Measurements from ENCODE around the gene ZFR. TPM values are rescaled to one million over a fixed set of nuclear protein-coding genes. Genes with fewer than 3 reads are reported as not detected.
"Not testable (repeated sequence)": the region's sequence is repeated elsewhere in the genome, so short reads cannot be mapped to it uniquely, and the experiment has no call there.

Gene ZFR
- total RNA-seq, 2 experiments from 2014 or later = 58.1 to 61.1 TPM

DNA sequence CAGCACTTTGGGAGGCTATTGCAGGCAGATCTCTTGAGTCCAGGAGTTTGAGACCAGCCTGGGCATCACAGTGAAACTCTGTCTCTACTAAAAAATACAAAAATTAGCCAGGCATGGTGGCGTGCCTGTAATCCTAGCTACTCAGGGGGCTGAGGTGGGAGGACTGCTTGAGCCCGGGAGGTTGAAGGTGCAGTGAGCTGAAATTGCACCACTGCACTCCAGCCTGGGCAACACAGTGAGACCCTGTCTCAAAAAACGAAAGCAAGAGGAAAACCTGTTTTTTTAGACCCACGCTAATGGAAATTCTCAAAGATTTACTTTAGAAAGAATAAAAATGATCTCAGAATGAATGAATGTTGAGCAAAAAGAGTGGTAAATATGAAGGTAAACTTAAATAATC lies 13.7 kb downstream of the ZFR start:
- POLR2A ChIA-PET; H3K4me3 Mint-ChIP-seq; DNase-seq; intact Hi-C loops (cut with micrococcal nuclease); H3K27me3 Mint-ChIP-seq: not testable (repeated sequence)
- H3K27ac Mint-ChIP-seq = peak overlapping the region; percentile 58
- H3K9me3 Mint-ChIP-seq = peaks cover 16% of the 10 kb centered on the region
- peaks cover 59% of the 10 kb centered on the region for H3K4me1 Mint-ChIP-seq (ENCODE audit: low read depth)
- H3K36me3 Mint-ChIP-seq = peaks cover 39% of the 10 kb centered on the region
- CTCF ChIA-PET = interaction anchor here (0.9 kb wide), 1 partner anchor 14 kb away, joined by 4 read pairs; the partner anchor contains the start of gene ZFR

DNA sequence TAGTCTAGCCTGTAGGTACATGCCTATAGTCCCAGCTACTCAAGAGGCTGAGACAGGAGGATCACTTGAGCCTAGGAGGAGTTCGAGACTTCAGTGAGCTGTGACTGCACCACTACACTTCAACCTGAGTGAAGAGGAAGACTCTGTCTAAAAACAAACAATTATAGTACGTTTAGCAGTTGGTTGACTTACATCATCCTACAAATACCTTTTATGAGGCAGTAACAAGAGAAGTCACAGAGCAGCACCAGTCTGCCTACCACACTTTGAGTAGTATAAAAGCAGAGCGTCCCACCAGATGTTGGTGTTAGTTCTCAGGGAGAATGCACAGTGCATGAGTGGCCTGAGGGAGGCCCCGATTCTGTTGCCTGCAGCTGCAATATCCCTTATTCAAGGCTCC lies 16.1 kb downstream of the ZFR start:
- Mint-ChIP-seq H3K4me3 (no peak overlapping the region), H3K27me3 (no peaks in the 10 kb centered on the region), H3K27ac (no peak overlapping the region), H3K4me1 (ENCODE audit: low read depth) (peaks cover 47% of the 10 kb centered on the region), H3K9me3 (peaks cover 16% of the 10 kb centered on the region), H3K36me3 (peaks cover 42% of the 10 kb centered on the region)
- DNase-seq = no peak
- intact Hi-C loops (cut with micrococcal nuclease) = no loop called here
- ChIA-PET CTCF (interaction anchor here (0.6 kb wide), 1 partner anchor 106 kb away, joined by 4 read pairs; no protein-coding TSS in a partner anchor), POLR2A (no interaction called here)

DNA sequence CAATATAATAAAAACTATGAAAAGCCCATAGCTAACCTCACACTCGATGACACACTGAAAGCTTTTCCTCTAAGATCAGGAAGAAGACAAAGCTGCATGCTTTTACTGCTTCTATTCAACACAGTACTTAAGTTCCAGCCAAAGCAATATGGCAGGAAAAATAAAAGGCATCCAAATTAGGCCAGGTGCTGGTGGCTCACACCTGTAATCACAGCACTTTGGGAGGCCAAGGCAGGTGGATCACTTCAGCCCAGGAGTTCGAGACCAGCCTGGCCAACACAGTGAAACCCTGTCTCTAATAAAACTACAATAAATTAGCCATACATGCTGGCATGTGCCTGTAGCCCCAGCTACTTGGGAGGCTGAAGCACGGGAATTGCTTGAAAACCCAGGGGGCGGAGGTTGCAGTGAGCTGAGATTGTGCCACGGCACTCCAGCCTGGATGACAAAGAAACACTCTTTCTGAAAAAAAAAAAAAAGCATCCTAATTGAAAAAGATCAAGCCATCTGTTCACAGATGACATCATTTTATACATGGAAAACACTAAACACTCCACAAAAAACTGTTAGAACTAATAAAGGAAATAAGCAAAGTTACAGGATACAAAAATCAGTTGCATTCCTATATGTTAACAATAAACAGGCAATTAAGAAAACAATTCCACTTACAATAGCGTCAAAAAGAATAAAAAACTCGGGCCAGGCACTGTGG lies 17.9 kb downstream of the ZFR start:
- Mint-ChIP-seq H3K4me1 (ENCODE audit: low read depth) (peaks cover 47% of the 10 kb centered on the region), H3K9me3 (peaks cover 16% of the 10 kb centered on the region), H3K27me3 (no peaks in the 10 kb centered on the region), H3K36me3 (peaks cover 39% of the 10 kb centered on the region), H3K4me3 (no peak overlapping the region), H3K27ac (no peak overlapping the region)
- POLR2A ChIA-PET = no interaction called here
- no peak for DNase-seq
- intact Hi-C loops (cut with micrococcal nuclease) = no loop called here
- CTCF ChIA-PET = interaction anchor here (1.3 kb wide), 1 partner anchor 12 kb away, joined by 3 read pairs; no protein-coding TSS in a partner anchor

DNA sequence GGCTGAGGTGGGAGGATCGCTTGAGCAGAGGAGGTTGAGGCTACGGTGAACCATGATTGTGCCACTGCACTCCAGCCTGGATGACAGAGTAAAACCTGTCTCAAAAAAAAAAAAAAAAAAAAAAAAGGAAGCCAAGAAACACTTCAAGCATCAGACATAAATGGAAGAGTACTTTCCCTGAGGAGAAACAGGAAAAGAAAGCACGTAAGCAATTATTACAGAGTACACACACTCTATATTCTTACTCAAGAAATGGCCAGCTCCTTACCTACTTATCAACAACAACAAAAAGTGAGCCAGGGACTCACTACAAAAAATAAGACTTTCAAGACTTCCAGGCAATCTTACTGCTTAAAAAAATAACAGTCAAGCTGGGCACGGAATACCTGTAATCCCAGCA lies 21.8 kb downstream of the ZFR start:
- Mint-ChIP-seq H3K9me3 (peaks cover 15% of the 10 kb centered on the region), H3K27ac (no peak overlapping the region), H3K36me3 (peaks cover 32% of the 10 kb centered on the region), H3K27me3 (no peaks in the 10 kb centered on the region), H3K4me3 (no peak overlapping the region), H3K4me1 (ENCODE audit: low read depth) (peaks cover 45% of the 10 kb centered on the region)
- intact Hi-C loops (cut with micrococcal nuclease) = no loop called here
- ChIA-PET CTCF (interaction anchor here (0.6 kb wide), 1 partner anchor 167 kb away, joined by 3 read pairs; no protein-coding TSS in a partner anchor), POLR2A (no interaction called here)
- no peak for DNase-seq

DNA sequence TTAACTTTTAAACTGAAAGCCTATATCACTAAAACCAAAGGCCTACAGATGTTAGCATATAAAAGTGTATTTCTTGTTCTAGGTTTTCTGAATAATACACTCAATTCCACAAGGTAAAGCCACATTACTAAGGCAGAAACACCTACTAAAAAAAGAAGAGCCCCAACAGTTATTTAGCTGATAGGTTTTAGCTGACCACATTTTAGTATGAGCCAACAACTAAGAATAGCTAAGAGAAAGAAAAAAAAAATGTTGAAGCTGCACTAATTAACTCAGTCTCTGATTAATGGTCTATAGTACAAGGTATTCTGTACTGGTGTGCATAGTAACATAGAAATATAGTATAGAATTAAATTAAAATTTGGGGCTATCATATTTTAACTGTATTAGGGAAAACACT lies 23.5 kb downstream of the ZFR start:
- Mint-ChIP-seq H3K27me3 (no peaks in the 10 kb centered on the region), H3K9me3 (peaks cover 1% of the 10 kb centered on the region), H3K4me3 (no peak overlapping the region), H3K4me1 (ENCODE audit: low read depth) (peaks cover 45% of the 10 kb centered on the region), H3K36me3 (peaks cover 27% of the 10 kb centered on the region), H3K27ac (no peak overlapping the region)
- intact Hi-C loops (cut with micrococcal nuclease) = no loop called here
- no peak for DNase-seq
- ChIA-PET POLR2A (no interaction called here), CTCF (interaction anchor here (1.0 to 2.3 kb wide), 2 partner anchors 68 to 169 kb away, joined by 3 to 10 read pairs; no protein-coding TSS in a partner anchor)

DNA sequence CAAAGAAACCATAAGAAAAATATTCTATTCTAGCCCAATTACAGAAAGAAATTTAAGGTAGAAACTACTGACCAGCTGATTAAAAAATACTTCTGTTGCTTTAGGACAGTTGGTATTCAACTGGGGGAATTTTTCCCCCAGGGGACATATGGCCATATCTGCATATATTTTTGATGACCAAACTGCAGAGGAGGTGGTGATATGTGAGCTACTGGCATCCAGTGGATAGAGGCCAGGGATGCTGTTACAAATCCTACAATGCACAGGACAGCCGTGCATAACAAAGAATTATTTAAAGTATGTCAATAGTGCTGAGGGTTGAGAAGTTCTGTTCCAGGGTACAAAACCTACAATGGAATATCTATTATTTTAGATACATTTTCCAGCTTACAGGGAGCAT lies 24.0 kb downstream of the ZFR start:
- Mint-ChIP-seq H3K4me1 (ENCODE audit: low read depth) (peaks cover 43% of the 10 kb centered on the region), H3K36me3 (peaks cover 28% of the 10 kb centered on the region), H3K27me3 (no peaks in the 10 kb centered on the region), H3K27ac (no peak overlapping the region), H3K9me3 (no peaks in the 10 kb centered on the region), H3K4me3 (no peak overlapping the region)
- DNase-seq = no peak
- intact Hi-C loops (cut with micrococcal nuclease) = no loop called here
- ChIA-PET CTCF (interaction anchor here (1.0 to 2.3 kb wide), 2 partner anchors 68 to 169 kb away, joined by 3 to 10 read pairs; no protein-coding TSS in a partner anchor), POLR2A (no interaction called here)

DNA sequence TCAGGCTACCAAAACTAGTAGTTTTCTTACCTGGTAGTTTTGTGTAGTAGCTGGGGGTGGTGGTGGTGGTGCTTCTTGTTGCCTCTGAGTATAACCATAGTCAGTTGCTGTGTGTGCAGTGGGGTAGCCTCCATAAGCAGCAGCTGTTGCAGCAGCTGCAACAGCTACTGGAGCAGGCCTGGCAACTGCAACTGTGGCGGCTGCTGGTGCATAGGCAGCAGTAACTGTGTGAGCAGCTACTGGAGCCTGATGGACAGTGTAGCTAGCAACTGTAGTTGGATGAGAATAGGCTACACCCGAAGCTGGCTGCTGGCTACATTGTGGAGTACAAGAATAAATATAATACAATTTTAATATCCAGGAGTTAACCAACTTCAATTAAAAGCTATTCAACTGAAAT lies 24.7 kb downstream of the ZFR start:
- H3K4me3 Mint-ChIP-seq = no peak overlapping the region
- no peaks in the 10 kb centered on the region for H3K9me3 Mint-ChIP-seq
- ChIA-PET POLR2A (no interaction called here), CTCF (interaction anchor here (2.3 kb wide), 1 partner anchor 170 kb away, joined by 10 read pairs; no protein-coding TSS in a partner anchor)
- intact Hi-C loops (cut with micrococcal nuclease) = no loop called here
- no peak overlapping the region for H3K27ac Mint-ChIP-seq
- no peaks in the 10 kb centered on the region for H3K27me3 Mint-ChIP-seq
- peaks cover 34% of the 10 kb centered on the region for H3K36me3 Mint-ChIP-seq
- peaks cover 40% of the 10 kb centered on the region for H3K4me1 Mint-ChIP-seq (ENCODE audit: low read depth)
- DNase-seq = no peak

DNA sequence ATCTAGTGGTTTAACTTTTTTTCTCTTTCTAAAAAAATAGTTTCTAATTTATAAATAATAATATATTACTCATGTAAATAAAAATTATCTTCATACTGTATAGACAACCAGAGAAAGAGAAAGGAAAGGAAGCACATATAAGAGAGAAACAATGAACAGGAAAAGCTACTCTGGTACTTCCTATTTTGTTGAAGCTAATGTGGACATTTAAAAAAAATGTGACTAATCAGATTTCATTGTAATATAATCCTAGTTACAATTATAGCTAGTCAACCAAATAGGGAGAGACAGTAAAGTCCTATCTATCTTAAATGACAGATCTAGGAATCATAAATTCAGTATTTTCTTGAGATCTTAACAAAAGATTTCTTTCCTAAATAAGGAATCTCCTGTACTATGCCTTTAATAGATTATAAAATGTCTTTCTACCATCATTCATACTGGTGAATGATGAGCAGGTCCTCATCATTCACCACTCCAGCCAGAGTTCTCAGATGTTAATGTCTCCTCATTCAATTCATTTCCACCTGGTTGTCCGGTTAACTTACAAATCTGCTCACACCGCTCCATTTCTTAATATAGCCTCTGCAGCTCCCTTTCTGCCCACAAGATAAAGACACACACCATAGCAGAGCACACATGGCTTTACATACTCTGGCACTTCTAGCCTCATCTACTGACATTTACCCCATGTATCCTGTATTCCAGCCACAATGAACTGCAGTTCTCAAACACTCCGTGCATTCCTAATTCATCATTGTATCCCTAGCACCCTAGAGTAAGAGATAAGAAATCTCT lies 30.9 kb downstream of the ZFR start:
- ChIA-PET CTCF (interaction anchor here (1.4 to 2.9 kb wide), 2 partner anchors 12 to 176 kb away, joined by 3 to 10 read pairs; no protein-coding TSS in a partner anchor), POLR2A (no interaction called here)
- no peak overlapping the region for H3K27ac Mint-ChIP-seq
- peaks cover 44% of the 10 kb centered on the region for H3K36me3 Mint-ChIP-seq
- DNase-seq = no peak
- peaks cover 12% of the 10 kb centered on the region for H3K4me1 Mint-ChIP-seq (ENCODE audit: low read depth)
- intact Hi-C loops (cut with micrococcal nuclease) = no loop called here
- H3K4me3 Mint-ChIP-seq = no peak overlapping the region
- H3K27me3 Mint-ChIP-seq = no peaks in the 10 kb centered on the region
- H3K9me3 Mint-ChIP-seq = no peaks in the 10 kb centered on the region

DNA sequence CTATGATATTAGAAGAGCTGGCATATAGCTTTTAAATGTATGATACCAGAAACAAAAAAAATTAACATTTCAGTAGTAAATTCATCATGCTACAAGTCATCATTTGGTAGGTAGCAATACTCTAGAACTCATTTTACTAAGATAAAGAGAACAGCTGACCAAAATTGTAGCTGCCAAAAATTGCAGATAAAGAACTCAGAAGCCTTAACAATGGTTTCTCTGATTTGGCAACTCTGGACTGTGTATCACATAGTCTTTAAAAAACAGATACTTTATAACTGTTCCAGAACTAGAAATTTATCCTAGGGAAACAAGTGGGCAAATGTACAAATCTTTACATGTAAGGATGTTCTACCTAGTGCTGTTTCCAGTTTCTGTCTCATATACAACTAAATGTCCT lies 33.9 kb downstream of the ZFR start:
- DNase-seq = no peak
- ChIA-PET POLR2A (no interaction called here), CTCF (interaction anchor here (0.7 to 2.8 kb wide), 3 partner anchors 19 to 184 kb away, joined by 3 to 13 read pairs (median 3); no protein-coding TSS in a partner anchor)
- intact Hi-C loops (cut with micrococcal nuclease) = no loop called here
- Mint-ChIP-seq H3K27ac (no peak overlapping the region), H3K27me3 (no peaks in the 10 kb centered on the region), H3K4me1 (ENCODE audit: low read depth) (peaks cover 6% of the 10 kb centered on the region), H3K4me3 (no peak overlapping the region), H3K36me3 (peaks cover 37% of the 10 kb centered on the region), H3K9me3 (no peaks in the 10 kb centered on the region)

DNA sequence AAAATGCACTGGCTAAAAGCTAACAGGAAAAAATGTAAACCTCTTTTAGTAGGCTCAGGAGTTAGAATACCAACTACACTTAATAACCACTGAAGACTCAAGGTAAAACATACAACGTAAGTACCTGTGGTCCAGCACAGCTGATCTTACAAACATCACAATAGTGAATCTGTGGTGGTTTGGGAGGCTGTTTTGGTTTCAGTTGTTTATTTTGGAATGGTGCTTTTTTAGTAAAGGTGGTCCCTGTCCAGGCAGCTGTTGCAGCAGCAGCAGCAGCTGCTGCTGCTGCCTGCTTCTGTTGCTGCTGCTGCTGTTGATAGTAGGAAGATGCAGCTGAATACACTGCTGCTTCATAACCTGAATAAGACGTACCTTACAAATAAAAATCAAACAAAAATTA lies 37.9 kb downstream of the ZFR start:
- H3K4me3 Mint-ChIP-seq = no peak overlapping the region
- intact Hi-C loops (cut with micrococcal nuclease) = no loop called here
- ChIA-PET CTCF (interaction anchor here (1.5 kb wide), 1 partner anchor 174 kb away, joined by 4 read pairs; no protein-coding TSS in a partner anchor), POLR2A (no interaction called here)
- H3K4me1 Mint-ChIP-seq (ENCODE audit: low read depth) = peaks cover 2% of the 10 kb centered on the region
- peaks cover 35% of the 10 kb centered on the region for H3K36me3 Mint-ChIP-seq
- H3K27ac Mint-ChIP-seq = no peak overlapping the region
- DNase-seq = no peak
- no peaks in the 10 kb centered on the region for H3K27me3 Mint-ChIP-seq
- no peaks in the 10 kb centered on the region for H3K9me3 Mint-ChIP-seq

DNA sequence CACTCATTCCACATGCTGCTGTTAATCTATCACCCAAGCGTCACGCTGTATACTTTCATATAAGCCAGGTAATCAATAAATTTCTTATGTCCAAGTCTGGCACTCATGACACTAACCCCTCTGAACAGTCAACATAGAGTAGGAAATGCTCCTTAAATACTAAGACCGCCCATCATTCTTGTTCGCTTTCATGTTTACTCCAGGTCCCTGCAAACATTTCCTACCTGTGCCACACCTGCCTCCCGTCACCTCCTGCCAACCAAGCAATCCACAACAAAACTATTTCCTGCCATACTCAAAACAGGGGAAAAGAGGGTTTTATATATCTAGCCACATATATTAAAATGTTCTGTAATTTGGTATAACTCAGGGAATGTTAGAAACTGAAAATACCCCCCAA lies 39.0 kb downstream of the ZFR start:
- Mint-ChIP-seq H3K27me3 (no peaks in the 10 kb centered on the region), H3K36me3 (peaks cover 39% of the 10 kb centered on the region), H3K4me3 (no peak overlapping the region), H3K9me3 (no peaks in the 10 kb centered on the region), H3K4me1 (ENCODE audit: low read depth) (no peaks in the 10 kb centered on the region), H3K27ac (no peak overlapping the region)
- CTCF ChIA-PET = interaction anchor here (0.9 kb wide), 1 partner anchor 185 kb away, joined by 3 read pairs; no protein-coding TSS in a partner anchor
- intact Hi-C loops (cut with micrococcal nuclease) = no loop called here
- POLR2A ChIA-PET = no interaction called here
- DNase-seq = no peak

DNA sequence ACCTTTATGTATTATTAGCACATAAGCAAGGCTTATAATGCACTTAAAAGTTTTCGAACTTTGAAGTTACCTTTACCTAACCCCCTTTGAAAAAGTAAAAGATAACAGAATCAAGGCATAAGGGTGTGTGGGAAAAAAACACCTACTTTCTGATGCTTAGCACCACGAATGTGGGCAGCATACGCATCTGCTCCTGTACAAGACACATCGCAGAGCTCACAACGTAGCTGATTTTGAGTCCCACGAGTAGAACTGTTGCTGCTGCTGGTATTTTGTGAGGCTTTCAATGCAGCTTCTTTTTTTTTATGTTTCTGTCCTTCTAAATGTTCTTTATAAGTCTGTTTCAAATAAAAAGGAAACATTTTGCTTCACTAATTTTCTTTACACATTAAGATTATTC lies 40.8 kb downstream of the ZFR start:
- intact Hi-C loops (cut with micrococcal nuclease) = no loop called here
- Mint-ChIP-seq H3K27ac (no peak overlapping the region), H3K36me3 (peaks cover 46% of the 10 kb centered on the region), H3K27me3 (no peaks in the 10 kb centered on the region), H3K9me3 (no peaks in the 10 kb centered on the region), H3K4me1 (ENCODE audit: low read depth) (no peaks in the 10 kb centered on the region), H3K4me3 (no peak overlapping the region)
- POLR2A ChIA-PET = no interaction called here
- CTCF ChIA-PET = no interaction called here
- DNase-seq = no peak

Data from activated CD4-positive, alpha-beta memory T cell treated with anti-CD3 and anti-CD28 coated beads for 36 hours (primary cell).